Measurements from ENCODE around the gene LARP1. TPM values are rescaled to one million over a fixed set of nuclear protein-coding genes. Genes with fewer than 3 reads are reported as not detected.

Gene LARP1
- total and polyA plus RNA-seq, 9 of the 15 experiments (the other 6 are each of a cell fraction or from before 2014, with no cell fraction given): 22.6 to 300 (median 92.0) TPM

GRCh38 chr5:154786414-154786813 is 31.2 kb downstream of the LARP1 start (continued):
- TF ChIP-seq TCF3 (CRISPR knock-in tag; IDR thresholded peaks at IDR 0.05): 0 out of 2 replicates have a peak, but pooled peaks have one; percentile 31
- TF ChIP-seq HMBOX1 (IDR thresholded peaks at IDR 0.05): 0 out of 2 replicates have a peak, but pooled peaks have one; percentile 38
- TF ChIP-seq JUND (IDR thresholded peaks at IDR 0.05; ENCODE audit: borderline replicate concordance, low read depth, low read length): peak; percentile 65
- peak; percentile 64; the same call in 1 of the 3 replicates for TF ChIP-seq JUND (tag; IDR thresholded peaks at IDR 0.05; ENCODE audit: borderline replicate concordance, low read depth, low read length)
- no peak for TF ChIP-seq ZNF778 (CRISPR knock-in tag; IDR thresholded peaks at IDR 0.05)
- no peak for TF ChIP-seq HEY1 (CRISPR knock-in tag; IDR thresholded peaks at IDR 0.05; ENCODE audit: borderline replicate concordance)
- TF ChIP-seq ZNF583 (CRISPR knock-in tag; IDR thresholded peaks at IDR 0.05): no peak
- TF ChIP-seq ZKSCAN3 (CRISPR knock-in tag; IDR thresholded peaks at IDR 0.05): no peak
- peak; percentile 51; the same call in 1 of the 2 replicates for TF ChIP-seq ZBTB7A (IDR thresholded peaks at IDR 0.05; ENCODE audit: borderline replicate concordance, control insufficient read depth, low read depth, low read length)
- no peak for TF ChIP-seq MEF2A (IDR thresholded peaks at IDR 0.05; ENCODE audit: control insufficient read depth, low read depth, low read length)
- TF ChIP-seq TAL1 (IDR thresholded peaks at IDR 0.05): peak; percentile 9; the same call in 1 of the 2 replicates
- TF ChIP-seq MAX (CRISPR knock-in tag; IDR thresholded peaks at IDR 0.05): no peak
- TF ChIP-seq SPI1 (IDR thresholded peaks at IDR 0.05; ENCODE audit: borderline replicate concordance, low read depth, low read length): peak; percentile 68; the same call in 1 of the 2 replicates
- TF ChIP-seq WHSC1 (IDR thresholded peaks at IDR 0.05; ENCODE audit: low read length): no peak
- peak; percentile 52; the same call in 1 of the 2 replicates for TF ChIP-seq CBFA2T3 (IDR thresholded peaks at IDR 0.05)
- TF ChIP-seq ARID1B (IDR thresholded peaks at IDR 0.05): peak; percentile 64
- TF ChIP-seq CBFA2T2 (conservative IDR thresholded peaks at IDR 0.05): no peak
- TF ChIP-seq ZBED1 (IDR thresholded peaks at IDR 0.05): no peak
- peak; percentile 64 to 84; a peak in 3 of 4 replicates for TF ChIP-seq FOXA3 (CRISPR knock-in tag; conservative IDR thresholded peaks at IDR 0.05 in 1 of 2, IDR thresholded peaks at IDR 0.05 in 1 of 2)
- TF ChIP-seq CBX2 (IDR thresholded peaks at IDR 0.05; ENCODE audit: insufficient read depth, low read length, poor library complexity, severe bottlenecking): no peak
- TF ChIP-seq SRSF1 (IDR thresholded peaks at IDR 0.05; ENCODE audit: low read depth, low read length): no peak
- no peak for TF ChIP-seq E2F6 (IDR thresholded peaks at IDR 0.05; ENCODE audit: borderline replicate concordance in 1 of 2, extremely low read depth in 1 of 2, insufficient read depth in 1 of 2, insufficient read length in 1 of 2, low read depth in 1 of 2, low read length in 1 of 2, poor library complexity in 1 of 2, severe bottlenecking in 1 of 2)
- peak; percentile 46; the same call in 1 of the 2 replicates for TF ChIP-seq DPF2 (IDR thresholded peaks at IDR 0.05)
- no peak for TF ChIP-seq RBFOX2 (IDR thresholded peaks at IDR 0.05; ENCODE audit: low read depth, low read length)
- TF ChIP-seq PHB (CRISPR knock-in tag; IDR thresholded peaks at IDR 0.05): no peak
- peak; percentile 68; the same call in 1 of the 2 replicates for TF ChIP-seq RFX5 (IDR thresholded peaks at IDR 0.05; ENCODE audit: low read depth, low read length)
- peak; percentile 36; the same call in 1 of the 2 replicates for TF ChIP-seq EP300 (IDR thresholded peaks at IDR 0.05; ENCODE audit: low read length)
- peak in 1 of 2 experiments; percentile 35; a peak in 1 of 4 replicates for TF ChIP-seq RCOR1 (IDR thresholded peaks at IDR 0.05; ENCODE audit: borderline replicate concordance in 1 of 2, low read depth in 2 of 2, low read length in 2 of 2)
- peak; percentile 34; the same call in 1 of the 2 replicates for TF ChIP-seq CREM (IDR thresholded peaks at IDR 0.05; ENCODE audit: low read depth)
- TF ChIP-seq EHMT2 (IDR thresholded peaks at IDR 0.05): peak; percentile 79
